Measurements from ENCODE around the gene NCKAP1.
"Not testable (repeated sequence)": the region's sequence is repeated elsewhere in the genome, so short reads cannot be mapped to it uniquely, and the experiment has no call there.

NCKAP1 gene

DNA sequence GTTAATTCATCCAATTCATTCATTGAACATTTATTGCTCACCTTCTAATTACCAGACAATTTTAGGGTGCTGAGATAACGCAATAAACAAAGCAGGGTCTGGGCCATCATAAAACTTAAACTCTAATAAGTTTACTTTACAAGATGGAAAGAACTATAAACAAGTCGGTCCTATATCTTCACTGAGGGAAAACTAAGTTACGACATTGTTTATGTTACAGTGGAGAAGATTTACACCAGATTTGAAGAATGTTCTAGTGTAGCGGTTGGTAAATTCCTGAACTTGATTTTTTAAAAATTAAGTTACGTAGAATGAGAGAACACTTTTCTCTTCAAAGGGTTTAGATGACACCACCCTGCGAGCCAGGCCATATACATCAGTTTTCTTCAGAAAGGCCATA, 151.2 kb downstream of the NCKAP1 start:
- no peak overlapping the region for H3K4me3 ChIP-seq (ENCODE audit: low read depth, low read length)
- DNase-seq (ENCODE audit: low read depth) = no peak
- TF ChIP-seq, protein P1, sequence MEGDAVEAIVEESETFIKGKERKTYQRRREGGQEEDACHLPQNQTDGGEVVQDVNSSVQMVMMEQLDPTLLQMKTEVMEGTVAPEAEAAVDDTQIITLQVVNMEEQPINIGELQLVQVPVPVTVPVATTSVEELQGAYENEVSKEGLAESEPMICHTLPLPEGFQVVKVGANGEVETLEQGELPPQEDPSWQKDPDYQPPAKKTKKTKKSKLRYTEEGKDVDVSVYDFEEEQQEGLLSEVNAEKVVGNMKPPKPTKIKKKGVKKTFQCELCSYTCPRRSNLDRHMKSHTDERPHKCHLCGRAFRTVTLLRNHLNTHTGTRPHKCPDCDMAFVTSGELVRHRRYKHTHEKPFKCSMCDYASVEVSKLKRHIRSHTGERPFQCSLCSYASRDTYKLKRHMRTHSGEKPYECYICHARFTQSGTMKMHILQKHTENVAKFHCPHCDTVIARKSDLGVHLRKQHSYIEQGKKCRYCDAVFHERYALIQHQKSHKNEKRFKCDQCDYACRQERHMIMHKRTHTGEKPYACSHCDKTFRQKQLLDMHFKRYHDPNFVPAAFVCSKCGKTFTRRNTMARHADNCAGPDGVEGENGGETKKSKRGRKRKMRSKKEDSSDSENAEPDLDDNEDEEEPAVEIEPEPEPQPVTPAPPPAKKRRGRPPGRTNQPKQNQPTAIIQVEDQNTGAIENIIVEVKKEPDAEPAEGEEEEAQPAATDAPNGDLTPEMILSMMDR (IDR thresholded peaks at IDR 0.05; ENCODE audit: insufficient read depth, low read depth, low read length, missing control alignments) = no peak

DNA sequence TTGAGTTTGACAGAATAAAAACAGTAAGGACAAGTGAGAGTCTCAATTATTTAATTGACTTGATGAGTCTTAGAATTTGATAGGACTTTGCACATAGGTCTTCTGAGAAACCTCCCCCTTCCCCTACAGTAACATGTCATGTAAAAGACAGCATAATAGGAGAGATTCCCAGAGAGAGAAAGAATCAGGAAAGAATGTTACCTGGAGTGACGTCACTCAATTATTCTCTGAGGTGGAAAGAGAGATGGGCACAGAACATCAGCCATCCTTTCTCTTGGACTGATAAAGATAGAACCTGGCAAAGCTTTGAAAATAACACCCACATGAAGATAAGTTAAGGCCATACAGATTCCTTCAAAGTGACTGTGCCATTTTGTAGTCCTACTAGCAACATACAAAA, 152.5 kb downstream of the NCKAP1 start:
- no peak overlapping the region for H3K4me3 ChIP-seq (ENCODE audit: low read depth, low read length)
- no peak for DNase-seq (ENCODE audit: low read depth)
- TF ChIP-seq, protein P1 (IDR thresholded peaks at IDR 0.05; ENCODE audit: insufficient read depth, low read depth, low read length, missing control alignments) = no peak

DNA sequence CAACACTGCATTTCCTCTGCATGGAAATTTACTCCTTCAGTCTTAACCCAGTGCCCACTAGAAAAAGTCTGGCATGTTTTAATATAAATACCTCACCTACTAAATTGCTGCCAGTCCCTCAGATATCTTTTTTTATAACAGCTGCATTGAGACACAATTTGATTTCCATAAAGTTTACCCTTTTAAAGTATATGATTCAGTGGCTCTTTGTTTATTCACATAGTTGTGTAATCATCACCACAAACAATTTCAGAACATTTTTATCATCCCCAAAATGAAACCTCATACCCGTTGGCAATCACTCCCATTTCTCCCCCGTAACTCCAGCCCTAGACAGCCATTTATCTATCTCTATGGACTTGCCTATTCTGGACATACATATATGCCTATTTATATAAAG, 154.8 kb downstream of the NCKAP1 start:
- H3K4me3 ChIP-seq (ENCODE audit: low read depth, low read length) = no peak overlapping the region
- TF ChIP-seq, protein P1 (IDR thresholded peaks at IDR 0.05; ENCODE audit: insufficient read depth, low read depth, low read length, missing control alignments) = no peak
- no peak for DNase-seq (ENCODE audit: low read depth)

DNA sequence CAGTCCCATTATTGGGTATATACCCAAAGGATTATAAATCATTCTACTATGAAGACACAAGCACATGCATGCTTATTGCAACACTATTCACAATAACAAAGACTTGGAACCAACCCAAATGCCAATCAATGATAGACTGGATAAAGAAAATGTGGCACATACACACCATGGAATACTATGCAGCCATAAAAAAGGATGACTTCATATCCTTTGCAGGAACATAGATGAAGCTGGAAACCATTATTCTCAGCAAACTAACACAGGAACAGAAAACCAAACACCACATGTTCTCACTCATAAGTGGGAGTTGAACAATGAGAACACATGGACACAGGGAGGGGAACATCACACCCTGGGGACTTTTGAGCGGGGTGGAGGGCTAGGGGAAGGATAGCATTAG, 158.2 kb downstream of the NCKAP1 start:
- not testable (repeated sequence) for H3K4me3 ChIP-seq (ENCODE audit: low read depth, low read length); DNase-seq (ENCODE audit: low read depth)

DNA sequence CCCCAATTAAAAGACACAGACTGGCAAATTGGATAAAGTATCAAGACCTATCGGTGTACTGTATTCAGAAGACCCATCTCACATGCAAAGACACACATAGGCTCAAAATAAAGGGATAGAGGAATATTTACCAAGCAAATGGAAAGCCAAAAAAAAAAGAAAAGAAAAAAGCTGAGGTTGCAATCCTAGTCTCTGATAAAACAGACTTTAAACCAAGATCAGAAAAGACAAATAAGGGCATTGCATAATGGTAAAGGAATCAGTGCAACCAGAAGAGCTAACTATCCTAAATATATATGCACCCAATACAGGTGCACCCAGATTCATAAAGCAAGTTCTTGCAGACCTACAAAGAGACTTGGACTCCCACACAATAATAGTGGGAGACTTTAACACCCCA, 161.6 kb downstream of the NCKAP1 start:
- not testable (repeated sequence) for DNase-seq (ENCODE audit: low read depth)

DNA sequence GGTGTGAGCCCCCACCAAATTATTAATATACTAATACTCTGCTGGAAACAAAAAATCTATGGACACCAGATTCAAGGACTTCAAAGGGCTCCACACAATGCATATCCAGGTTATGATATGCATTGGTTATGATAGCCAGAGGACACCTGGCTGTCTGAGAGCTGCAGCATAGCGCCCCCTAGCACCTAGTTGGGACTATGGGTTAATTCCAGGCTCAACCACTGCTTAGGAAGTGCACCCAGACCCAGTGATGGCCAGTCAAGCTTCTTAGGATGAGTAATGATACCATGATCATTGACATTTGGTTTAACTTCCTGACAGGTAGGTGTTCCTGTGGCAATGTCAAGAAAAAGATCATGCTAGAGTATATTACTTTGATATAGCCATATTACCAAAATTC, 168.0 kb downstream of the NCKAP1 start:
- peak; percentile 42 for DNase-seq (ENCODE audit: low read depth)
- TF ChIP-seq, protein P1 (IDR thresholded peaks at IDR 0.05; ENCODE audit: insufficient read depth, low read depth, low read length, missing control alignments) = peak; percentile 38
- H3K4me3 ChIP-seq (ENCODE audit: low read depth, low read length) = no peak overlapping the region

More for the DNA sequence above, 161.6 kb downstream of the NCKAP1 start:
- H3K4me3 ChIP-seq (ENCODE audit: low read depth, low read length) = not testable (repeated sequence)

DNA sequence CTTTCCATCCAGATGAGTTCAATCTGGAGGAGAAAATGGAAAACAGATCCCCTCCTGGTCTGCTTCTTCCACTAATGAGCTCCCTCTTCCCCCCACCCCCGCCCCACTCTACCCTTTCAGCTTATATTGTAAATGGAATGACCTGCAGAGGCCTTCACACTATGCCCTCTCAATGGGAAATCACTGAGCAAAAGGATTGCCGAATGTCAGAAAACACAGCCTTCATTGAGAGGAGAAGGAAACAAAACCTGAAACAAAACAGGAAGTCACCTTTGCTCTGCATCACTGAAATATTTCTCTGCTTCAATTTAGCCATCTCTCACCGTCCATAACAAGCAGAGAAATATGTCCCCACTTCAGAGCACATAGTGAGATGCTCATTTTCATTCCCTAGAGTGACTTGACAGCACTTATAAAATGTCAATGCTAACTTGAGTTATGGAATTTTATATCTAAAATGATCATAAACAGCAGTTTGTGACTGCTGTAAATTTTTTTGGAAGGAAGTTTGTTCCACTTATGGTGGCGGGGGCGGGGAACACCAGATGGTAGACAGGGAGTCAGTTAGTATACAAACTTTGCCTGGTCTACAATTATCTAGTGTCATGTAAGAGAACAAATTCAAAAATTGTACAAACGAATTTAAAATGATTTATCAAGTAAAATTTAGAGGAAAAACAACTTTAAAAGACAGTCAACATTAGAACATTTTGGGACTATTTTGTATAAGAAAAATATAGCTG, 170.0 kb downstream of the NCKAP1 start:
- DNase-seq (ENCODE audit: low read depth) = peak; percentile 19
- TF ChIP-seq, protein P1 (IDR thresholded peaks at IDR 0.05; ENCODE audit: insufficient read depth, low read depth, low read length, missing control alignments) = no peak
- H3K4me3 ChIP-seq (ENCODE audit: low read depth, low read length) = no peak overlapping the region

DNA sequence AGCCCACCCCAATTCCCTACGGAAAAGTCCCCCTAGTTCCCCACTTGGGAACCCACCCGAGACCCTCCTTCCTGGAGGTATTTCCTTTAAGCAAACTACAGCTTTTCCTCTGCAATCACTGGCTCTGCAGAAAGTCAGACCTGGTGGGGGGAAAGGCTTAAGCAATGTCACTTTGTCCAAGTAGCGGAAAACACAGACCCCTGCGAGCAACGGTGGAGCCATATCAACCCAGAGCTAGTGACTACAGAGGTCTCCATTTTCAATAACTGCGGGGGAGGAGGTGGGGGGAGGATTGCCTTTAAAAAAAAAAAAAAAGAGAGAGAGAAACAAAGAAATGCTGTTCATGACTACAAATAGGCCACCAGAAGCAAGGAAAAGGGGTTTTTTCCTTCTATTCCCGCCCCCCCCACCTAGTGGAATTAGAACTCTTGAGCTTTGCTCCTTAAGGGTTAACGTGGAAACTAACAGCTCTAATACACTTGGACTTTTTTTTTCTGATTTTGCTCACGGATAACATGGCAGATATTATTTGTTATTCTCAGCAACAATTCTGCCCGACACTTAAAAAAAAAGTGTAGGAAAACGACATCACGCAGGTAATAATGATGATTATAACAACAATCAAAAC, 170.7 kb downstream of the NCKAP1 start:
- TF ChIP-seq, protein P1 (IDR thresholded peaks at IDR 0.05; ENCODE audit: insufficient read depth, low read depth, low read length, missing control alignments) = no peak
- no peak overlapping the region; the same call in 1 of the 2 replicates for H3K4me3 ChIP-seq (ENCODE audit: low read depth, low read length)
- no peak for DNase-seq (ENCODE audit: low read depth)

Data from GM12865 (cell line).